DOHH2 (cell line): ENCODE measurements around the gene HIVEP1.
A peak's percentile ranks its signal among the peaks of the same experiment; 100 is the strongest.

Experiments
- H3F3A ChIP-seq: fragments of 200-600 bp; sonication (generic), shearing (Covaris generic); 2 replicates; pipeline ENCODE4 v1.6.0; 2016; ENCODE audit warnings: antibody characterized with exemption, mild to moderate bottlenecking; ENCODE audit not compliant: control insufficient read depth, insufficient read depth
- H3K27ac ChIP-seq: fragments of 200-600 bp; sonication (generic); 2 replicates; pipeline ENCODE4 v1.5.1; 2014; ENCODE audit warnings: low read depth, mild to moderate bottlenecking, low read length, moderate library complexity
- H3K27me3 ChIP-seq: fragments of 200-600 bp; sonication (generic); 2 replicates; pipeline ENCODE4 v1.6.1; 2014; ENCODE audit warnings: mild to moderate bottlenecking, low read length, mixed read lengths; ENCODE audit not compliant: control insufficient read depth
- H3K36me3 ChIP-seq: fragments of 200-600 bp; sonication (generic); 2 replicates; pipeline ENCODE4 v1.6.1; 2014; ENCODE audit warnings: mild to moderate bottlenecking, low read length, moderate library complexity, mixed read lengths; ENCODE audit not compliant: control insufficient read depth
- H3K4me1 ChIP-seq: fragments of 200-600 bp; sonication (generic); 2 replicates; pipeline ENCODE4 v1.6.1; 2014; ENCODE audit warnings: mild to moderate bottlenecking, low read length, mixed read lengths; ENCODE audit not compliant: control insufficient read depth
- H3K4me2 ChIP-seq: fragments of 200-600 bp; sonication (generic); 2 replicates; pipeline ENCODE4 v1.6.0; 2014; ENCODE audit warnings: mild to moderate bottlenecking, low read length, moderate library complexity
- H3K4me3 ChIP-seq: fragments of 200-600 bp; sonication (generic); 2 replicates; pipeline ENCODE4 v1.5.1; 2014; ENCODE audit warnings: mild to moderate bottlenecking, low read length, mixed read lengths
- H3K79me2 ChIP-seq: fragments of 200-600 bp; sonication (generic); 2 replicates; pipeline ENCODE4 v1.6.1; 2014; ENCODE audit warnings: mild to moderate bottlenecking, low read length, mixed read lengths; ENCODE audit not compliant: control insufficient read depth
- H3K9me2 ChIP-seq: fragments of 200-600 bp; sonication (generic); replicated peaks from 2 replicates; pipeline ENCODE4 v1.6.1; 2014; ENCODE audit warnings: mild to moderate bottlenecking, low read length, mixed read lengths; ENCODE audit not compliant: control insufficient read depth
- H3K9me3 ChIP-seq: fragments of 200-600 bp; sonication (generic); 2 replicates; pipeline ENCODE4 v1.6.1; 2014; ENCODE audit warnings: antibody characterized with exemption, low read length, mixed read lengths; ENCODE audit not compliant: control insufficient read depth, insufficient read depth
- H4K20me1 ChIP-seq: fragments of 200-600 bp; sonication (generic); 2 replicates; pipeline ENCODE4 v1.6.0; 2014; ENCODE audit warnings: low read depth, mild to moderate bottlenecking, antibody characterized with exemption, low read length, moderate library complexity; ENCODE audit not compliant: control insufficient read depth, insufficient read depth
- EZH2phosphoT487 ChIP-seq: fragments of 200-600 bp; sonication (generic); IDR thresholded peaks from 2 replicates; pipeline ENCODE4 v1.6.1; 2017; ENCODE audit warnings: borderline replicate concordance, mild to moderate bottlenecking, antibody characterized with exemption, low read length, moderate library complexity, mixed read lengths
- TF ChIP-seq, protein P1 (sequence below): fragments of 200-600 bp; sonication (generic); IDR thresholded peaks from one replicate; pipeline ENCODE4 v1.5.1; 2014; ENCODE audit warnings: antibody characterized with exemption, mild to moderate bottlenecking, low read depth, low read length; ENCODE audit not compliant: poor library complexity, severe bottlenecking

HIVEP1 gene

GRCh38 chr6:12037798-12038197 is 25.7 kb downstream of the HIVEP1 start:
- Histone ChIP-seq H3K4me2 (peak overlapping the region; percentile 27), H4K20me1 (no peaks in the 10 kb centered on the region), H3K9me3 (no peaks in the 10 kb centered on the region), H3K79me2 (peaks cover 64% of the 10 kb centered on the region), H3K4me1 (peaks cover 20% of the 10 kb centered on the region), H3K27ac (no peak overlapping the region), H3K9me2 (no peaks in the 10 kb centered on the region), H3K36me3 (no peaks in the 10 kb centered on the region), H3F3A (no peaks in the 10 kb centered on the region), H3K27me3 (no peaks in the 10 kb centered on the region), H3K4me3 (no peak overlapping the region)
- TF ChIP-seq EZH2phosphoT487, result no peak

DNA sequence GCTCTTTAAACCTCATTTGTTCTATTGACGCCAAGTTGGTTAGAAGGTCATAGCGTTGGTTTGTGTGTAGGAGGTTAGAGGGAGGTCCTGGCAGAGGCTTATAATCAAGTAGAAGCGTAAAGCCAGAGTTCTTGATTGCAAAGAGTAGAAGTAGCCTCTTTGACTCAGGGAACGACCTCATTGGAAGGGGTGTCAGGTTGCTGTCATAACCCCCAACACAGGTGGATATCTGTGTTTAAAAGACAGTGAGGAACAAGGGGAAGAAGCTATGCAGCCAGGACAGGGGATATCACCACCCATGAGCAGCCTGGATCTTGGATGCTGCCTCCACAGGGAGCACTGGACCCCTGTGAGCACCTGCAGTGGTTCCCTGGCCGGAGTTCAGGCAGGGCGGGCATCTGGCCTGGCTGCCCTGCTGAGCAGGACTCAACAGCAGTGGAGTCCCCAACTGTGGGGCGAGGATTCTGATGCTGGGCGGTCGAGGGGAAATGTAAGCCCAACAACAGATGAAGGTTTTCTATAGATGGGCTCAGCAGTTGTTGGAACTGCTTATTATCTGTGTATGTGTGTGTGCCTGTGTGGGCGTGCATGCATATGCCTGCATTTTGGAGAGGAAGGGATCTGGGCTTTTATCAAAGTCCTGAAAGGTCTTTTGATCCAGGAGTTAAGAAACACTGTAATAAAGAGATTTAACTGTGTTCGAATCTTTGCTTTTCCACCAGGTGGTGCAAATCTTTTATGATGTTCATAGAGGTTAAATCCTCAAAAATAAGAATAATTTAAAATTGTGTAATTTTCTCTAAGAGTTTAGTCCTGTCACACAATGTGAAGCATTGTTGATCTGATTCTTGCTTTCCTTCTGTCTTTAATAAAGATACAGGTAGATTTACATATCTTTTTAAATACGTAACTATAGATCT is 27.7 kb downstream of the HIVEP1 start:
- no peak for TF ChIP-seq EZH2phosphoT487
- TF ChIP-seq, protein P1, sequence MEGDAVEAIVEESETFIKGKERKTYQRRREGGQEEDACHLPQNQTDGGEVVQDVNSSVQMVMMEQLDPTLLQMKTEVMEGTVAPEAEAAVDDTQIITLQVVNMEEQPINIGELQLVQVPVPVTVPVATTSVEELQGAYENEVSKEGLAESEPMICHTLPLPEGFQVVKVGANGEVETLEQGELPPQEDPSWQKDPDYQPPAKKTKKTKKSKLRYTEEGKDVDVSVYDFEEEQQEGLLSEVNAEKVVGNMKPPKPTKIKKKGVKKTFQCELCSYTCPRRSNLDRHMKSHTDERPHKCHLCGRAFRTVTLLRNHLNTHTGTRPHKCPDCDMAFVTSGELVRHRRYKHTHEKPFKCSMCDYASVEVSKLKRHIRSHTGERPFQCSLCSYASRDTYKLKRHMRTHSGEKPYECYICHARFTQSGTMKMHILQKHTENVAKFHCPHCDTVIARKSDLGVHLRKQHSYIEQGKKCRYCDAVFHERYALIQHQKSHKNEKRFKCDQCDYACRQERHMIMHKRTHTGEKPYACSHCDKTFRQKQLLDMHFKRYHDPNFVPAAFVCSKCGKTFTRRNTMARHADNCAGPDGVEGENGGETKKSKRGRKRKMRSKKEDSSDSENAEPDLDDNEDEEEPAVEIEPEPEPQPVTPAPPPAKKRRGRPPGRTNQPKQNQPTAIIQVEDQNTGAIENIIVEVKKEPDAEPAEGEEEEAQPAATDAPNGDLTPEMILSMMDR, result peak; percentile 14
- Histone ChIP-seq H3K4me2 (no peak overlapping the region), H3K9me3 (no peaks in the 10 kb centered on the region), H3K27ac (no peak overlapping the region), H3K79me2 (peaks cover 49% of the 10 kb centered on the region), H4K20me1 (no peaks in the 10 kb centered on the region), H3K9me2 (no peaks in the 10 kb centered on the region), H3K27me3 (no peaks in the 10 kb centered on the region), H3K4me3 (no peak overlapping the region), H3F3A (no peaks in the 10 kb centered on the region), H3K4me1 (peaks cover 26% of the 10 kb centered on the region), H3K36me3 (no peaks in the 10 kb centered on the region)

- Histone ChIP-seq H3K27ac (no peak overlapping the region), H3K79me2 (peaks cover 44% of the 10 kb centered on the region), H3K4me2 (peak overlapping the region; percentile 11; the same call in 1 of the 2 replicates)
These were observed 35.2 kb downstream of the HIVEP1 start for GRCh38 chr6:12047304-12047703.

More at GRCh38 chr6:12047304-12047703, 35.2 kb downstream of the HIVEP1 start:
- no peaks in the 10 kb centered on the region for H3K9me3 ChIP-seq
- no peaks in the 10 kb centered on the region for H3K9me2 ChIP-seq
- no peaks in the 10 kb centered on the region for H3K27me3 ChIP-seq
- no peak for TF ChIP-seq EZH2phosphoT487
- TF ChIP-seq, protein P1, result no peak
- H4K20me1 ChIP-seq, result no peaks in the 10 kb centered on the region
- peaks cover 8% of the 10 kb centered on the region; the same call in 1 of the 2 replicates for H3F3A ChIP-seq
- H3K4me3 ChIP-seq, result 0 out of 2 replicates have a peak overlapping the region, but pooled peaks have one; percentile 0
- H3K4me1 ChIP-seq, result peaks cover 64% of the 10 kb centered on the region
- H3K36me3 ChIP-seq, result no peaks in the 10 kb centered on the region
